H9 (cell line): ENCODE measurements around the gene METTL1. TPM values are rescaled to one million over a fixed set of nuclear protein-coding genes. Genes with fewer than 3 reads are reported as not detected.

Experiments used
- DNase-seq: peaks from one replicate; pipeline ENCODE4 v3.0.0-alpha.2; 2017
- H2AFZ ChIP-seq: one replicate; pipeline ENCODE4 v1.6.1; 2013; ENCODE audit warnings: mild to moderate bottlenecking, low read length, control low read depth, moderate library complexity
- H2AK5ac ChIP-seq: 2 replicates; pipeline ENCODE4 v1.6.1; 2013; ENCODE audit warnings: low read length, control low read depth, mixed read lengths; ENCODE audit not compliant: insufficient read length
- H2BK120ac ChIP-seq: one replicate; pipeline ENCODE4 v1.6.1; 2013; ENCODE audit warnings: low read depth, mild to moderate bottlenecking, low read length, control low read depth, inconsistent platforms; ENCODE audit not compliant: poor library complexity, severe bottlenecking
- H2BK12ac ChIP-seq: 2 replicates; pipeline ENCODE4 v1.6.1; 2013; ENCODE audit warnings: low read length, control low read depth, mixed read lengths, low read depth; ENCODE audit not compliant: insufficient read length
- H2BK15ac ChIP-seq: 2 replicates; pipeline ENCODE4 v1.6.1; 2013; ENCODE audit warnings: low read depth, low read length, control low read depth
- H2BK20ac ChIP-seq: one replicate; pipeline ENCODE4 v1.6.1; 2013; ENCODE audit warnings: low read depth, mild to moderate bottlenecking, low read length, control low read depth, inconsistent platforms; ENCODE audit not compliant: poor library complexity, severe bottlenecking
- H2BK5ac ChIP-seq: 2 replicates; pipeline ENCODE4 v1.6.1; 2013; ENCODE audit warnings: low read length, control low read depth, mixed read lengths; ENCODE audit not compliant: insufficient read length
- H3K14ac ChIP-seq: 2 replicates; pipeline ENCODE4 v1.6.1; 2013; ENCODE audit warnings: low read length, control low read depth; ENCODE audit not compliant: insufficient read depth
- H3K18ac ChIP-seq: 2 replicates; pipeline ENCODE4 v1.6.1; 2013; ENCODE audit warnings: low read depth, mild to moderate bottlenecking, mixed read lengths, low read length, control low read depth; ENCODE audit not compliant: insufficient read length
- H3K23ac ChIP-seq: 2 replicates; pipeline ENCODE4 v1.6.1; 2013; ENCODE audit warnings: low read length, control low read depth, mixed read lengths, low read depth; ENCODE audit not compliant: insufficient read length
- H3K23me2 ChIP-seq: 2 replicates; pipeline ENCODE4 v1.6.1; 2013; ENCODE audit warnings: low read depth, mild to moderate bottlenecking, mixed read lengths, low read length, control low read depth; ENCODE audit not compliant: insufficient read length, poor library complexity, severe bottlenecking
- H3K27ac ChIP-seq: 2 replicates; pipeline ENCODE4 v1.5.1; 2013; ENCODE audit warnings: low read length, control low read depth, mixed read lengths, low read depth; ENCODE audit not compliant: insufficient read length
- H3K27me3 ChIP-seq: 2 replicates; pipeline ENCODE4 v1.6.1; 2013; ENCODE audit warnings: low read length, control low read depth, inconsistent platforms; ENCODE audit not compliant: insufficient read depth
- H3K4ac ChIP-seq: 2 replicates; pipeline ENCODE4 v1.6.1; 2013; ENCODE audit warnings: low read depth, mild to moderate bottlenecking, control low read depth, inconsistent platforms, low read length, moderate library complexity
- H3K4me1 ChIP-seq: 2 replicates; pipeline ENCODE4 v1.6.1; 2013; ENCODE audit warnings: low read length, control low read depth, inconsistent platforms; ENCODE audit not compliant: insufficient read depth
- H3K4me2 ChIP-seq: 2 replicates; pipeline ENCODE4 v1.6.1; 2013; ENCODE audit warnings: low read length, control low read depth, mixed read lengths; ENCODE audit not compliant: insufficient read length, insufficient read depth
- H3K56ac ChIP-seq: 2 replicates; pipeline ENCODE4 v1.6.1; 2013; ENCODE audit warnings: low read depth, mild to moderate bottlenecking, mixed read lengths, low read length, control low read depth; ENCODE audit not compliant: insufficient read length
- H3K79me1 ChIP-seq: 2 replicates; pipeline ENCODE4 v1.6.1; 2013; ENCODE audit warnings: low read depth, mild to moderate bottlenecking, moderate library complexity, low read length, control low read depth, inconsistent platforms; ENCODE audit not compliant: insufficient read depth, poor library complexity, severe bottlenecking
- H3K79me2 ChIP-seq: 2 replicates; pipeline ENCODE4 v1.6.1; 2013; ENCODE audit warnings: low read length, control low read depth, inconsistent platforms; ENCODE audit not compliant: insufficient read depth
- H3K9ac ChIP-seq: 2 replicates; pipeline ENCODE4 v1.6.1; 2013; ENCODE audit warnings: low read length, control low read depth, mixed read lengths; ENCODE audit not compliant: insufficient read length; ENCODE audit errors: extremely low read depth
- H3K9me3 ChIP-seq: one replicate; pipeline ENCODE4 v1.6.1; 2013; ENCODE audit warnings: low read depth, low read length, inconsistent platforms; ENCODE audit not compliant: control insufficient read depth
- H3T11ph ChIP-seq: one replicate; pipeline ENCODE4 v1.6.1; 2013; ENCODE audit warnings: mild to moderate bottlenecking, low read length, control low read depth, inconsistent platforms
- H4K20me1 ChIP-seq: one replicate; pipeline ENCODE4 v1.6.1; 2013; ENCODE audit not compliant: control insufficient read depth, insufficient read length, insufficient read depth
- H4K5ac ChIP-seq: 2 replicates; pipeline ENCODE4 v1.6.1; 2013; ENCODE audit warnings: low read depth, mild to moderate bottlenecking, mixed read lengths, low read length, control low read depth; ENCODE audit not compliant: insufficient read length
- H4K8ac ChIP-seq: replicated peaks from 2 replicates; pipeline ENCODE4 v1.6.1; 2013; ENCODE audit warnings: low read length, control low read depth, mixed read lengths, low read depth; ENCODE audit not compliant: insufficient read length
- H4K91ac ChIP-seq: 2 replicates; pipeline ENCODE4 v1.6.1; 2013; ENCODE audit warnings: low read depth, mild to moderate bottlenecking, moderate library complexity, mixed read lengths, low read length, control low read depth; ENCODE audit not compliant: insufficient read length
- H3K27ac Mint-ChIP-seq, 3 experiments: 2 replicates in 2 of 3; 3 replicates in 1 of 3; pipeline ENCODE4 v1.8.0; 2020 to 2021; ENCODE audit warnings: mixed read lengths in 3 of 3, mild to moderate bottlenecking in 1 of 3, moderate library complexity in 1 of 3
- H3K27me3 Mint-ChIP-seq: 2 replicates; pipeline ENCODE4 v1.8.0; 2021; ENCODE audit warnings: low read depth, mild to moderate bottlenecking, moderate library complexity, mixed read lengths
- H3K36me3 Mint-ChIP-seq, 3 experiments: 2 replicates in 2 of 3; 3 replicates in 1 of 3; pipeline ENCODE4 v1.8.0; 2020 to 2021; ENCODE audit warnings: low read depth in 3 of 3, mixed read lengths in 3 of 3; ENCODE audit not compliant: insufficient read depth in 1 of 3
- H3K4me1 Mint-ChIP-seq, 2 experiments: 2 replicates each; pipeline ENCODE4 v1.8.0; 2020; ENCODE audit warnings: mixed read lengths in 2 of 2
- H3K4me3 Mint-ChIP-seq, 2 experiments: 2 replicates in 1 of 2; 3 replicates in 1 of 2; pipeline ENCODE4 v1.8.0; 2020 to 2021; ENCODE audit warnings: mild to moderate bottlenecking in 2 of 2, mixed read lengths in 2 of 2, moderate library complexity in 1 of 2
- H3K9me3 Mint-ChIP-seq, 2 experiments: 2 replicates in 1 of 2; 3 replicates in 1 of 2; pipeline ENCODE4 v1.8.0; 2020; ENCODE audit warnings: mild to moderate bottlenecking in 2 of 2, mixed read lengths in 2 of 2, moderate library complexity in 1 of 2
- CTCF ChIP-seq: fragments of 200-600 bp; sonication (generic); conservative IDR thresholded peaks from 3 replicates; pipeline ENCODE4 v1.8.0; 2021; ENCODE audit warnings: antibody characterized with exemption, mild to moderate bottlenecking
- WGBS: extraction: QIAGEN DNeasy Blood & Tissue Kit; methylation state at CpG from one replicate; pipeline ENCODE4 v1.1.7; 2013; ENCODE audit warnings: missing lambda C conversion rate, low lambda C conversion rate, mixed read lengths; ENCODE audit not compliant: insufficient read length; ENCODE audit errors: extremely low coverage; 5-methylcytosine and 5-hydroxymethylcytosine counted together
- total RNA-seq: library from RNA; stranded (reverse); gene quantifications from 2 replicates; pipeline ENCODE4 v1.2.1, GENCODE V29; 2021

METTL1 gene
- total RNA-seq, 1 experiment from 2014 or later, result 58.4 TPM

GRCh38 chr12:57739387-57739786 lies 32.5 kb downstream of the METTL1 start:
- H3K36me3 Mint-ChIP-seq, result no peaks in the 10 kb centered on the region; a peak in 1 of 7 replicates
- H3K4me3 Mint-ChIP-seq, result peak overlapping the region; percentile 63 to 86

More at GRCh38 chr12:57739387-57739786, 32.5 kb downstream of the METTL1 start:
- no peak overlapping the region for H2BK120ac ChIP-seq
- peaks cover 85% of the 10 kb centered on the region for H3K27me3 Mint-ChIP-seq
- no peak overlapping the region for H3K27ac Mint-ChIP-seq
- H4K91ac ChIP-seq, result no peak overlapping the region
- H3K4me1 ChIP-seq, result peaks cover 2% of the 10 kb centered on the region; the same call in 1 of the 2 replicates
- H2BK5ac ChIP-seq, result no peak overlapping the region
- H2BK12ac ChIP-seq, result no peak overlapping the region
- peaks cover 2% of the 10 kb centered on the region for H4K20me1 ChIP-seq
- H3K4me1 Mint-ChIP-seq, result peaks cover 26 to 37% of the 10 kb centered on the region in 2 experiments
- peaks cover 16% of the 10 kb centered on the region for H3K23me2 ChIP-seq
- H3K79me2 ChIP-seq, result no peaks in the 10 kb centered on the region
- H3T11ph ChIP-seq, result no peak overlapping the region
- no peak overlapping the region for H2BK20ac ChIP-seq
- H3K23ac ChIP-seq, result no peak overlapping the region
- H4K8ac ChIP-seq, result no peak overlapping the region
- no peaks in the 10 kb centered on the region for H3K79me1 ChIP-seq
- H4K5ac ChIP-seq, result no peak overlapping the region
- TF ChIP-seq CTCF, result no peak
- H3K4me2 ChIP-seq, result peak overlapping the region; percentile 47
- H2AFZ ChIP-seq, result no peak overlapping the region
- H3K27ac ChIP-seq, result no peak overlapping the region
- no peak overlapping the region for H2BK15ac ChIP-seq
- H3K56ac ChIP-seq, result no peak overlapping the region
- H3K9me3 ChIP-seq, result no peaks in the 10 kb centered on the region
- H3K27me3 ChIP-seq, result peaks cover 51% of the 10 kb centered on the region
- no peak overlapping the region for H3K9ac ChIP-seq
- H3K9me3 Mint-ChIP-seq, result no peaks in the 10 kb centered on the region; a peak in 1 of 5 replicates
- no peak overlapping the region for H3K14ac ChIP-seq
- no CpG with 5 or more reads among the region's 7 CpGs for WGBS
- H3K18ac ChIP-seq, result no peak overlapping the region
- no peak overlapping the region for H3K4ac ChIP-seq
- no peak overlapping the region for H2AK5ac ChIP-seq
- no peak for DNase-seq
